ENCODE data around the gene CBX1.
"Not testable (repeated sequence)": the region's sequence is repeated elsewhere in the genome, so short reads cannot be mapped to it uniquely, and the experiment has no call there.

Gene CBX1

GRCh38 chr17:48051706-48052486 lies 49.4 kb downstream of the CBX1 start:
- no peak for DNase-seq (ENCODE audit: low spot score)

- no peak for DNase-seq (ENCODE audit: low spot score)
These were observed 50.0 kb downstream of the CBX1 start for GRCh38 chr17:48051283-48051682.

DNA sequence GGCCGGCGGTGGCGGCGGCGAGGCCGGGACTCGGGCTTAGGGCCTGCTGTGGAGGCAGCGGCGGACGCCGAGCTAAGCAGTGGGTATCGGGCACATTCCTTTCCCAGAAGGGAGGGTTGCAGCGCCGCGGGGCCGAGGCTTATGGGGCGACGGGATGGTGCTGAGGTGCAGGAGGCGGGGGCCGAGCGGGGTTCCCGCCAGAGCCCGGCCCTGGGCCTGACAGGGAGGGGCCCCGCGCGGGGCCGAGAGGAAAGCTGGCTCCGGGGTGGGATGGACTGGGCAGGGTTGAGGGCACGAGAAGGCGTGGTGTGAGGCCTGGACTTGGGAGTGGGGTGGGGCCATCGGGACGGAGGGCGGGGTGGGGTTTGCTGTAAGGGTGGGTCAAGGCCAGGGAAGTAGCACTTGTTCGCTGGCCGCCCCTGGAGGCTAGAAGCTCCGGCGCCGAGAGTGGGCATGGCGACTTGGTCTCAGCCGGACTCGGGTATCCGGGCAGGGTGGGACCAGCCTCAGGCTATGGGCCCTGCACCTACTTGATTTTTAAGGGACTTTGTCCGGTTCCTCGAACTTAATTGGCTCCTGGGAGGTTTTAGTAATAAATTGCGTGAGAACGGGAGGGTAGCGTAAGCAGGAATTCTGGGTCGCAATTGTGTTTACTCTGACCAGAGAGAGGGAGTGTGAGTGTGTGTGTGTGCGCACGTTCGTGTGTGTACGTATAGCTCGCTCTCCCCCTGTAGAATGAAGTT lies 52.7 kb downstream of the CBX1 start:
- DNase-seq (ENCODE audit: low spot score), result peak; percentile 41

DNA sequence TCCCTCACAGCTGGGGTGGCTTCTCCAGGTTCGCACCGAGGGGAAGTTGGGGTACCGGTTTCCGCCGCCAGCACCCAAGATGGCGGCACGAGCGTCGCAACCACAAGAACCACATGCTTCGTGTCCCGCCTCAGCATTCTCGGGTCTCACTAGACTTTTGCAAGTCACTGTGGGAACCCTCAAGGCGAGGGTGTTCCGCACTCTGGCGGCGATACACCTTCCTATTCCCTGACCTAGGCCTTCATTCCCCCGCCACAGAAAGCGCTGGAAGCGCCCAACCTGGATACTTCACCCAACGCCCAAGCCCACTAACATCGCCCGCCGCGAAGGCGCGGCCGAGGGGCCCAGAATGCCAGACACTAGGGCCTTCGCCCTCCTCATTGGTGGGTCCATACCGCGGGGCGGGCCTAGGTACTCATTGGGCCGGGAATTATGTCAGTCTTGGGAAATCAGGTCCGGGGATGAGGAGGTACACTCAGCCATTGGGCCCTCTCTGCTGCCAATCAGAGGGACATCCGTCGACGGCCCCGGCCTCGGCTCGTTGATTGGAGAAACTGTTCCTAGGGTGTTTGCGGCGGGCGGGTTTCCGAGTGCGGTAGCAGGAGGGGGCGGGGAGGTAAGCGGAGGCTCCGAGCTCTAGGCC lies 53.4 kb downstream of the CBX1 start, which contains the start of gene NFE2L1:
Gene NFE2L1 (plus strand): TSS at position 619 of the 643 bp plus-strand sequence. CDS start 2,760 bp downstream, outside the sequence.
- peak; percentile 97 for DNase-seq (ENCODE audit: low spot score)

GRCh38 chr17:48047113-48047740 lies 54.1 kb downstream of the CBX1 start:
- DNase-seq (ENCODE audit: low spot score), result no peak

GRCh38 chr17:48046296-48046695 lies 55.0 kb downstream of the CBX1 start:
- no peak for DNase-seq (ENCODE audit: low spot score)

GRCh38 chr17:48045316-48046001 lies 55.8 kb downstream of the CBX1 start:
- no peak for DNase-seq (ENCODE audit: low spot score)

GRCh38 chr17:48044851-48045250 lies 56.4 kb downstream of the CBX1 start:
- DNase-seq (ENCODE audit: low spot score), result no peak

- no peak for DNase-seq (ENCODE audit: low spot score)
These were observed 58.1 kb downstream of the CBX1 start for GRCh38 chr17:48043176-48043575.

DNA sequence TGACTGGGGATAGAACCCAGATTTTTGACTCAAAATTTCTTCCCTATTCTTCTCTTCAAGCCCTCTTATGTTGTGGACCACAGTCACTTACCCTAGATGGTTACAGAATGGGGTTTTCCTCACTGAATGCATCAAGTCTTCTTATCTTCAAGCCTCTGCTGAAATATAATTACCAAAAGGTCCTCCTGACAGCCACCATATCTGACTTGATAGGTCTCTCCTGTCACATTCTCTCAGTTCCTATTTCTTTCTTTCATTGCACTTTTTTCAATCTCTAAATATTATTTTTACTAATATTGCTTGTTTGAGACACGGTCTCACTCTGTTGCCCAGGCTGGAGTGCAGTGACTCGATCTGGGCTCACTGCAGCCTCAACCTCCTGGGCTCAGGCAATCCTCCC lies 62.6 kb downstream of the CBX1 start:
- DNase-seq (ENCODE audit: low spot score), result no peak

- no peak for DNase-seq (ENCODE audit: low spot score)
These were observed 63.4 kb downstream of the CBX1 start for GRCh38 chr17:48037838-48038323.

- DNase-seq (ENCODE audit: low spot score), result peak; percentile 82
These were observed 64.0 kb downstream of the CBX1 start, which contains the start of gene COPZ2 for GRCh38 chr17:48037036-48037837. Gene COPZ2, minus strand, starts transcription at chr17:48037797. Its CDS starts 20 bp downstream, at chr17:48037777.

DNA sequence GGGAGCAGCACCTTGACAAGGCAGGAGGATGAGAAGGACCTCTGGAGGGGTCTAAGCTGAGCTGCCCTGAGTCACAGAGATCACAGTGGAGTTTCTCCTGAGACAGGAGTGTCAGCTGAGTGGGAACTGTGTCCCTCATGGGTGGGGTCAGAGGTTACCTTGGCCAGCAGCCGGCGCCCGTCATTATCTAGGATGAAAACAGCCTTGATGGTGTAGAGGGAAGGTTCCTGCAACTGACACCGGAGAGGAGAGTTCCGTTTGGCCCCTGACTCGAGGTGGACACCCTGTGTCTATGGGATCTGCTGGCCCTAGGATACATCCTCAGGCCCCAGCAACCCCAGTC lies 64.6 kb downstream of the CBX1 start:
- DNase-seq (ENCODE audit: low spot score), result no peak

GRCh38 chr17:48034734-48035133 lies 66.5 kb downstream of the CBX1 start:
- not testable (repeated sequence) for DNase-seq (ENCODE audit: low spot score)

GRCh38 chr17:48031966-48032365 lies 69.3 kb downstream of the CBX1 start:
- DNase-seq (ENCODE audit: low spot score), result no peak

- no peak for DNase-seq (ENCODE audit: low spot score)
These were observed 70.7 kb downstream of the CBX1 start for GRCh38 chr17:48030531-48030930.

- DNase-seq (ENCODE audit: low spot score), result no peak
These were observed 72.5 kb downstream of the CBX1 start for GRCh38 chr17:48028736-48029135.

DNA sequence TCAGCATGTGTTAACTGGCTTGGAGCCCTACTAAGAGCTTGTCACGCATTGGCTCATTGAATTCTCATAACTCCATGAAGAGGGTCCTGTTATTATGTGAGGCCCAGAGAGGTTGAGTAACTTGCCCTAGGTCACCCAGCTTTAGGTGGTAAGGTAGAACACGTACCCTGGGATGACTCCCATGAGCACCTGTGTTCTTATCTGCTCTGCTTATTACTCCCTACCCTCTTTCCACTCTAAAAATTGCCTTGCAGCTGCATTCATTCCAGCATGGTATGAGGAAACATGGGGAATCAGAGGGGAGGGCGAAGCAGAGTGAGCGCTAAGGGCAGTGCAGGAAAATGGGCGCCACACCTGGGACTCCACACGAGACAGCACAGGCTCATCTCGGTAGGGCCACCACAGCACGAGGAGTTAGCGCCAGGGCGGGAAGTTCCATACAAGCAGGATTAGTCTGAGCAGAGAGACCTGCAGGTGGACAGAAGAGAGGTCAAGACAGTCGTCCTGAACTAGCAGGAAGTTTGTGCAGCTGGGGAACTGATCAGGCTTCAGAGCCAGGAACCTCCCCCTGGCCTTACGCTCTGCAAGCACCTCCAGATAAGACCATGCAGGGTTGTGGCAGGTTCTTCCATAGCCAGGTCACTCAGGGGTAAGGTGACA lies 73.8 kb downstream of the CBX1 start:
- no peak for DNase-seq (ENCODE audit: low spot score)

GRCh38 chr17:48026502-48027321 lies 74.6 kb downstream of the CBX1 start:
- peak; percentile 77 for DNase-seq (ENCODE audit: low spot score)

Data from germinal center (tissue), 1 donor.